HPDE6-E6E7 (cell line): Measurements from ENCODE around the gene RGL1.

Source experiments
- DNase-seq: peaks from one replicate; pipeline ENCODE4 v3.0.0; 2011; ENCODE audit warnings: missing footprints; ENCODE audit errors: extremely low spot score

The RGL1 gene

DNA sequence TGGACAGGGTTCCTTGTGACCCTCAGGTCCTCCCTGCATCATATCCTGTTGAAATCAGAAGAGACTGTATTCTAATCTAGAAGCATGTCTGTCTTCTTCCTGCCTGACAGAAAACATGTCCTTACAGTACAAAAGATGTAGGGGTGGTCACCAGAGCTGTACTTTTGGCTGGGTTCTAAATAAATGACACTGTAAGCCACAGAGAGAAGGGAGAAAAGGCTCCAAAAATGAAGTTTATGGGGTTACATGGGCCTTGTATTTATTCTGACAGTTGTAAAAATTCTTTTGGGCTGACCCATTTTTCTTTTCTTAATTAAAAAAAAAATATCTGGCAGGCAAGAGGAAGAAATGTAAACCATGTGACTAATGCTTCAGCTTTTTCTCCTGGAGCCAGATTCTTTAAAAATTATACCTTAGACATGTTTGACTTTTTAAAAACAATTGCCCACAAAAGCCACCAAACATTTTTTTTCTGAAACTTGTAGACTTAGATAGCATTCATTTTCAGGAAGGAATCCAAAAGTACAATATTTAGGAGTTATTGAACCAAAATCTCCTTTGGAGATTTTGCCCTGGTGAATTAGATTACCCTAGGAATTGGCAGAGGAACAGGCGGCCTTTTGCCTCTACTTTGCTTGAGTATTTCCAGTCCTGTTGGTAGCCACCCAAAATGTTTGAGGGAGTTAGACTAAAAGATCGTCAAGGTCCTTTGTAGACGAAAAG lies 17.1 kb downstream of the RGL1 start:
- DNase-seq, result no peak

DNA sequence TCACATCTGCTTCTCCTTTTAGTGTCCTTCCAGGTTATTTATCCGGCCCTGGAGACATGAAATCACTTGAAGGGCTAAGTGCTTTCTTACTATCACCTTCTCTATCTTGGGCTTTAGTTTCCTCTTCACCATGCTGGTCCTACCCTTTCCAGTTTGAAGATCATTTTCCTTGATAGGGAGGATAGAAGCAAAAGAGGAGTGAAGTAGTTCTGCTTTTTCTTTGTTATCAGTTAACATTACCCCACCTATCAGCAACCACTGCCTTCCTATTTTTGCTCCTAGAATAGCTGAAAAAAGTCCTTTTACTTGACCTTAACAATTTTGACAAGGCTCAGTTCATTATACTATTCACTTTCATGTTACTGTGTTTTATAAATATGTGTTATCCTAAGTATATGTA lies 19.4 kb downstream of the RGL1 start:
- no peak for DNase-seq

DNA sequence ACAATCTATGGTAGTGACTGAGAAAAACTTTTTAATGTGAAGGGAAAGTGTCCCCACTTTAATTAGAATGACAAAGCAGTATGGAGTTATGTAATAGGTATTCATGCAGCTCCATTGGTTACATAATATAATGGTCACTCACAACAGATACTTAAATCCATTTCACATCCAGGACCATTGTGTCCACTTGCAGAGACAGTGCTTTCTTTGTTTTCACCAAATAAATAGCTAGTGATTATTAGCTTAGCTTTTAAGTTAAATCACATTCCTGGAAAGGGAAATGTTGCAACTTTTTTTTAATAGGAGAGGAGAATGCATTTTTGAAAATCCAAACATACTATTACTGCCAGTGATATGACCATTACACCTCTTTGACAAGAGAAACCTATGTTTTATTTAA lies 22.9 kb downstream of the RGL1 start:
- no peak for DNase-seq

DNA sequence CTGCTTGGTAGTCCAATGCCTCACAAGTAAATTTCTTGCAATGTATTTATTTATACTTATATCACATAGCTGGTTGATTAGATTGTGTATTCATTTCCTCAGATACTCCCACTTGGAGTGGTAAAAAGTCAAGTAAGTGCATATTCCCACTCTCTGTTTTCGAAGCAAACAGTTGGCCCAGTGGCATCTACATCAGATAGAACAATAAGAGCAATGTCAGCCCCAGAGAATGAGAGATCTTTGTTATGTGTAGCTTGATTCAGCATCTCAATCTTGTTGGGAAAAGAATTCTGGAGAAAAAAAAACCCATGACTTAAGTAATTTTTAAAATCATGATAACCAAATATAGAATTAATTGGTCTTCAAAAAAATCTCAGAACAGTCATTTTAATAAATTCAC lies 25.5 kb downstream of the RGL1 start:
- no peak for DNase-seq

DNA sequence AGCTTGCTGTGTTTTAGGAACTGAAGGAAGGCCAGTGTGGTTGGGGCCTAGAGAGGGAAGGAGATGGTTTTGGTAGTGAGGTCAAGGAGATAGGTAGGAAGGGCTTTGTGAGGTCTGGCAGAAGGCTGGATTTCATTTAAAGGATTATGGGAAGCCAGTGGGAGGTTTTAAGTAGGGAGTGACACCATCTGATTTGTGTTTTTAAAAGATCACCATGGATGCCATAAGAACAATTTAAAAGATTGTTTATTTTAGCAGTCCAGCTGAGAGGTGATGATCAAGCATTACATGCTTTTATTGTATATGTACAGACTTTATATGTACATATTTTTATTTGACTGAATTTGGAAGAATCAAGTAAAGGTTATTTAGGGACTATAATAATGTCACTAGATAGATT lies 26.4 kb downstream of the RGL1 start:
- no peak for DNase-seq

DNA sequence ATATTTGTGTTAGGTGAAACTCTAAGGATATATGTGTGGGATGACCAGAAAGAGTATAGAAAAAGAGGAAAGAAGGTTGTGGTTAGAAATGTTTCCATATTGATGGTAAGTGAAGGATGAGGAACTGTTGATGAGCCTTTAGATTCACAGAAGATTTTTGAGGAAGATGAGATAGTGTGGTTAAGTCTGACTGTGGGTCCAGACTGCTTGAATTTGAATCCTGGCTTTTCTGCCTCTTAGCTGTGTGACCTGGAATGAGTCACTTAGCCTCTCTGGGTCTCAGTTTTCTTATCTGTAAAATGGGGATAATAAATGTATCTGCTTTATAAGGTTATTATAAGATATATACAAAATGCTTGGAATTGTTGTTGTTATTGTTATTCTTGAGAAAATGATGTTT lies 27.5 kb downstream of the RGL1 start:
- DNase-seq, result no peak

DNA sequence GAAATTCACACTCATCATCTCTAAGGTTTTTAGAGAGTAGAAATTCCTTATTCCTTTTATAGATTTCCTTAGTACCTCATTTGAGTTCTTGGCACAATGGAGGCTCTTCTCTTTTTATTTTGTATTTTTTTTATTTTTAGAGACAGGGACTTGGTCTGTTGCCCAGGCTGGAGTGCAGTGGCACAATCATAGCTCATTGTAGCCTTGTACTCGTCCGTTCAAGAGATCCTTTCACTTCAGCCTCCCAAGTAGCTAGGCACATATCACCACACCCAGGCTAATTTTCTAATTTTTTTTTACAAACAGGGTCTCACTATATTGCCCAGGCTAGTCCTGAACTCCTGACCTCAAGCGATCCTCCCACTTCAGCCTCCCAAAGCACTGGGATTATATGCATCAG lies 29.6 kb downstream of the RGL1 start:
- DNase-seq, result no peak

DNA sequence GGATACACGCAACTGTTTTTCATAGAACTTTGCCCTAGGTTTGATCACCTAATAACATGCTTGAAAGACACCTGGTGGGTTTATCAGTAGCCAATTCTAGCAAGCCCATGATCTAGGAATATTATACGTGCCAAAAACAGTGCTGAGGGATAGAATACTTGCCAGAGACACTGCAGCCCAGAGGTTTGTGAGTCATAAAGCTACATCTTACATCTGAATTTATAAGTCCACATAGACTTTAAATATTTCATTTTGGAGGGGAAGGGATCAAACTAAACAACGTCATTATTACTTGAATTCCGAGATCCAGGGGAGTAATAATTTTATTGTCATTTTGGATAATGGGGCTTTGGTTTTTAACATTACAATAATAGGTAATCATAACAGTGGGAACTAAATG lies 31.7 kb downstream of the RGL1 start:
- no peak for DNase-seq

DNA sequence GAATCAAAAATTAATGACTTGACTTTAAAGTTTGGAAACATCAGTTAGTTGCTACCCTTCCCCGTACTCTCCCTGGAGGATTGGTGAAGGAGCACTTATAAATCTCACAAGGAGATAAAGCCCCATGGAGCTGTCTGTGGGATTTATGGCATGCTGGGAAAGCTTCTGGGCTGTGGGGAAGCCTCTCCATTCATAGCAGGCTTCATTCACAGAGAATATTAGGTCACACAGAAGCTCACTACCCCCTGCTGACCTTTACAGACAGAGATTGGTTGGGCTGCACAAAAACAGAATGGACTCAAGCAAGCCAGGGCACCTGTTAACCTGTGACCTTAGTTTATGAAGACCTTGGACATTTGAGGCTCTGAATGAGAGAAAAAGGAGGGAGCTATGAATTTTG lies 32.1 kb downstream of the RGL1 start:
- no peak for DNase-seq

DNA sequence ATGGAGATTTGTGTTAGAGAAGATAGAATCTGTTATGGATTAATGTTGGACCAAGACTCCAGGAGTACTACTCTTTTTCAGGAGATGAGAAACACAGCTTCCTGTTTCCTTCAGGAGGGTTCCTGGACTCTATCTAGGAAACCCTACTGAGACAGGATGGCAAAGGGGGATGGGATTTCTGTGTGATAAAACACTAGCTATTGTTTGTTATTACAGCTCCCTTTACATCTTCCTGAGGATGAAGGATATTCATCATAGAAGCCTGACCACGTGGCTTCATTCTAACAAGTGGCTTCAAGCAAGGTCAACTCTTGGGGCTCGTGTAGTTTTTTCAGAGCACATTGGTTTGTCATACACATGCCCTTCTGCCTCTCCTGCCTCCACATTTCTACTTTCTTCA lies 33.3 kb downstream of the RGL1 start:
- no peak for DNase-seq

DNA sequence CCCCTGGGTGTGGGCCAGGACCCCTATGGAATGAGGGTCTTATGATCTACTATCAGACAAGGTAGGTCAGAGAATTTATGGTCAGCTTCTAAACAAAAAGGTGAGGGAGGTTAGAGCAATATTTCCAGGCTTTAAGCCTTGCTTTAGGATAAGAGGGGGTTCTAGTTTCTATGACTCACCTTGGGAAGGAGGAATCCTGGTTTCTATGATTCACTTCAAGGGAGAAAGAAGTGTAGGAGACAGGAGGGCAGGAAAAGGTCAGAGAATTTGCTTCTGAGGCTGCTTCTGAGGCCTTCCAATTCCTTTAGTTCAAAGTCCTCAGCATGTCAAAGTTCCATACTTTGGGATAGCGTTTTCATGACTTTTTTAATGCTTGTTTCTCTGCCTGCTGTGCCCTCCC lies 35.2 kb downstream of the RGL1 start:
- no peak for DNase-seq

DNA sequence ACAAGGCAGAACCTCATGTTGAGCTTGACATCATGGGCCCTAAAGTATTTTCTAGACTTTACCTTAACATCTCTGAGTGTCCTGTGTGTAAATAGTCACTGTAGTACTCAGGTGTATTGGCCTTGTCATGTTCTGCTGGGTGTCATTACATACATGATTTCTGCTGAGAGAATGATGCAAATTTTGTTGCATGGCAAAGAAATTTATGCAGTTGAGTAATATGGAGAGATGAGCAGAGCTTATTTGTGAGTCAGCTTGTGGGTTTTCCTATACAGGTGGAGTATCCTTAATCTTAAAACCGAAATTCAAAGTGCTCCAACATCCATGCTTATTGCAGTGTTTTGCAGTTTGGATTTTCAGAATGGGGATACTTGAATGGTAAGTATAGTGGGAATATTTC lies 36.6 kb downstream of the RGL1 start:
- no peak for DNase-seq

DNA sequence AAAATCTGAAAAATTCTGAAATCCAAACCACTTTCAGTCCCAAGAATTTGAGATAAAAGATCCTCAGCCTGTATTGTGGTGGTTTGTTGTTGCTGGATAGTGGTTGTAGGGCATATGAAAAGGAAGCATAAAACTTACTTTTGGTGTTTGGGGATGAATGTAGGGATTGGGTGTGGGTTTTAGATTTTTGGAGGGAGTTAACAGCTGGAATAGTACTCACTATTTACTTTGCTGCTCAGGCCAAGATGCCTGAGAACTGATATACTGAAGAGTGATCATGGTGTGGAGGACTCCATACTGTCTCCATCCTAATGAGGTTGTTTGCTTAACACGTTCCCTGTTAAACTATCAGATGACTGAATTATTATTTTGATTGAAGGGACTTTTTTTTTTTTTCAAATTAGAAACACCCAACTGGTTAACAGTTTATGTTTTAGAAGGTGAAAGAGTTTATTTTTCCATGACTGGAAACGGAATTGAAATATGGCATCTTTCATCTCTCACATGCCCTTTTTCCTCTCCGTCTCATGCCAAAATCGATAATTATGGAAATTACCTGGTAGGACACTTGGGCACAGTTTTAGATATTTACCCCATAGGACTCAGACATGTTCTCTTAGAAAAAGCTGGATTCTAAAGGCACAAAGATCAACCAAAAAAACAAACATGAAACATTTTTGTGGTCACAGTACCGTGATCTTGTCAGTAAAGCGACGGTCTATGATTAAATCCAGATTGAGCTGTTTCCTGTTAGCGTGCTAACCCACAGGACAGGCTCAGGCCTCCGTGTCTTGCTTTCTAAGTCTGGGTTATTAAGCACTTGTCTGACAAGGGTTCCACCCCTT lies 37.3 kb downstream of the RGL1 start:
- DNase-seq, result no peak

DNA sequence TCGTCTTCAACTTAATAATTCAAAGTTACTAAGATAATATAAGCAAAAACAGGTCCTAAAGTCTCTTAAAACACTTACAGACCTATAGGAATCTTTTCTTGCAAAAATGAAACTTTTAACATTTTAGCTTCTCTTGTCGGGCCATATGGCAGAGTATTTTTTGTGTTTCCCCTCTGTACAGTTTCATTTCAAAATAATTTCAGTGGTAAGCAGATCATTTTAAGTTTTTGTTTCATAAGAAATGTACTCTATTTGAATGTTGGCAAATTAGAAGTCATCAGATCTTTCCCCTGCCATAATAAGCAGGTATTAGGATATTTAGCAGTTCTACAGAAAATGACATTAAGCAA lies 37.9 kb downstream of the RGL1 start:
- DNase-seq, result no peak

DNA sequence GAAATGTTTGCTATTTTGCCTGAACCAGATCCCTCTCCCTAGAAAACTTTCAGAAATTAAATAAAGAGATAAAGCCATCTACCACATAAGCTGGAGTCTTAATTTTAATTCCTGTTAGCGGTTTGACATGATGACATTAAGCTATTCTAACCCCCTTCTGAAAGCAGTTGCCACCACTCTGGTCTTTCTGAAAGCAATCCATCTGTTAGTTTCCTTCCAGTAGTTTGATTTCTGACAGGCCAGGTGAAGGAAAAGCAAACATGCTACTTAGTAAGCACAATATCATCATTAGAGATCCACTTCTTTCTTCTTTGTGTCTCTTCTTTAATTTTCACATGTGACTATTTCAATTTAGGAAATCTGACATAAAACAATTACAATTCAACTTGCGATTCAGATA lies 39.9 kb downstream of the RGL1 start:
- no peak for DNase-seq

DNA sequence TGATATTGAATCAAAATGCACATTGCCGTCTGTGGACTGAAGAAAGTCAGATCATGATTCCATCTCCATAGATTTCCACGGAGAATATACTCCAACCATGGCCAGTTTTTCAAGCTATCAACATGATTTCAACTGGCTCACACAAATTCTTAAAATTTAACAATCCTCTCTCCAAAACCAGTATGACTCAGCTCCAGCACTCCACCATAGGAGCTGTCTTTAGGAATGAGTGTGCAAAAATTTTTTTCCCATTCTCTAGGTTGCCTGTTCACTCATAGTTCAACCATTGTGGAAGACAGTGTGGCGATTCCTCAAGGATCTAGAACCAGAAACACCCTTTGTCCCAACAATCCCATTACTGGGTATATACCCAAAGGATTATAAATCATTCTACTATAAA lies 40.8 kb downstream of the RGL1 start:
- DNase-seq, result no peak

DNA sequence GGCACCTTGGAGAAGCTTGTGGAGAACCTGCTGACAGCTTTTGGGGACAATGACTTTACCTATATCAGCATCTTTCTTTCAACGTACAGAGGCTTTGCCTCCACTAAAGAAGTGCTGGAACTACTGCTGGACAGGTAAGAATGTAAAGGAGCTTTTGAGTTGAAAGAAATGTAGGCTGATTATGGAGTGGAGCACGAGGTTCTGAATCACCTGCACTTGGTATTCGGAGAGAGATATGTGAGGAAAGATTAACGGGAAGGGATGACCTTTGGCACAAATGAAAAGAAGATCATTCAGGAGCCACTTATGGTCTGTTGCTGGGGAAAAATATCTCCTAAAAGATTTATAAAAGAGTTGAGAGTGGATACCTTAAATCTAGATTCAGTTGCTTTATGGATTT lies 42.7 kb downstream of the RGL1 start:
- DNase-seq, result no peak

DNA sequence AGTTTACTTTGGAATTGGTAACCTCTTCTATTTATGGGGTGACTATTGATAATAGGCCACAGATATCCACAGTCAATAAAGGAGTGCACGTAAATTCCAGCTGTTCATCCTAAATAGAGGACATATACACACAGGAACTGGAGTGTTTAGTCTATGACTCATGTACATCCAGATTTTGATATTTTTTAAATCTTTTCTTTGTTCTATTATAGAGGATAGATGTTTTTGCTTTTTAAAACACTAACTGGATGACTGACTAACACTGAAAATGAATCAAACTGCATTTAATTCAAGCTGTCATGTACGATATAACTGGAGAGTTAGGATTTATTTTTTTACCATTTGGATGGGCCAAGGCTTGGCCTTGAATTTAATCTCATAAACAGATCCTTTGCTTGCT lies 45.9 kb downstream of the RGL1 start:
- DNase-seq, result no peak

DNA sequence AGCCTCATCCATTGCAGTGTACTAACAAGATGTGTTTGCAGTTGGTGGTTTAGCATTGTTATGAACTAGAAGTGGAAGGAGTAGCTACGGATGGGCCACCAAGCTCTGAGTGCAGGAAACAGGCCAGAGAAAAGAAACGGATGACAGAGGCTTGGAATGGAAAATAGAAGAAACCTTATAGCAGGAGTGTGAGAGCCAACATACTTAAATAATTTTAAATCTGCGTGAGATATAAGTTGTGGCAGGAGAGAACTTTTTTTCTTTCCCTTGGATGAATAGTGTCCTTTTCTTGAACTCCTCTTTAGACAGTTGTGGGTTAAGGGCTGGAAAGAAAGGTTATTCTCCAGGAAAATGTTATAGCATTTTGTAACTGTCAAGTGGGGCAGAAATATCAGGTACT lies 54.2 kb downstream of the RGL1 start:
- no peak for DNase-seq

DNA sequence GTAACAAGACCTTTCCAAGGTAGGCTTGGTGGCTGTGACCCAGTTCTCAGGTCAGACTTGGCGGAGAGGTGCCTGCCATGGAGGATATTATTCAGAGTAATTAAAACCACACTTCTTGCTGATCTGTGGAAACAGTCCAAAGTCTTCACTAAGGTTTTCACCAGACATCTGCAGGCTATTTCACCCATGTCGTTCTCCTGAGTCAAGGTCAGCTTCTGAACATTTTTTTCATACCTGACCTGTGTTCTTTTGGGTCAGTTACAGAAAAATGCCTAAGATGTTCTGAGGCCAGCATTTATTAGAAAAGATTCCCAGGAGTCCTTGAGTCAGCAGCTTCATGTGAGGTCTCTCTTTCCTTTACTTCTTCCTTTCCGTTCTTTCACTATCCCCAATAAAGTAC lies 54.9 kb downstream of the RGL1 start:
- DNase-seq, result no peak

DNA sequence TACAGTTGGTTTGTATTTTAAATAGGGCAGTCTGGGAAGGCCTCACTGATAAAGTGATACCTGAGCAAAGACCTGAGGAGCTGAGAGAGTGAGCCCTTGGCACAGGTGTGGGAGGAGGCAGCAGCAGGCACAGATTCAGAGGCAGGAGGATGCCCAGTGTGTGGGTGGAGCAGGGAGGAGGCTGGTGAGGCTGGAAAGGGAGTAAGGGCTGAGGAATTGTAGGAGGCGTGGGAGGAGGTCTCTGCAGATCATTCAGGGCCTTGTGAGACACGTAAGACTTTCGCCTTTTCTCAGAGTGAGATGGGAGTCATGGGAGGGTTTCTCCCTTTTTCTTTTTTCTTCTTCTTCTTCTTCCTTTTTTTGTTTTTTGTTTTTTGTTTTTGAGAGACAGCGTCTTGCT lies 58.0 kb downstream of the RGL1 start:
- DNase-seq, result no peak

DNA sequence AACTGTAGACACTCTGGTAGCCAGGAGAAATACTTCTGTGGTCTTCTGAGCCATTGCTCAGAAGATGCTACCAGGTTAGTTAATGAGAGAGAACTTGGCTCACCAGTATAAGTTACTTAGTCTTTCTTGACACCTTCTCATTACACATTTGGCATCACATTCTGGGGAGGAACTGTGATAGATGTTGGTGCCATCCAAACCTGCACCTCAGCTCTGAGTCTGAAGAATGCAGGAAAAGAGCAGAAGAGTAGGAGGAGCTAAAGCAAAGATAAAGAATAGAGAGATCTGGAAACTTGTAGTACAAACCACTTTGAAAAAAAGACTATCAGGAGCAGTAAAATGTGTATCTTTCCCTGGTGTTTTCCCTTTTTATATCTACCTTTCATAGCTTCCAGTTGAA lies 58.9 kb downstream of the RGL1 start:
- no peak for DNase-seq

DNA sequence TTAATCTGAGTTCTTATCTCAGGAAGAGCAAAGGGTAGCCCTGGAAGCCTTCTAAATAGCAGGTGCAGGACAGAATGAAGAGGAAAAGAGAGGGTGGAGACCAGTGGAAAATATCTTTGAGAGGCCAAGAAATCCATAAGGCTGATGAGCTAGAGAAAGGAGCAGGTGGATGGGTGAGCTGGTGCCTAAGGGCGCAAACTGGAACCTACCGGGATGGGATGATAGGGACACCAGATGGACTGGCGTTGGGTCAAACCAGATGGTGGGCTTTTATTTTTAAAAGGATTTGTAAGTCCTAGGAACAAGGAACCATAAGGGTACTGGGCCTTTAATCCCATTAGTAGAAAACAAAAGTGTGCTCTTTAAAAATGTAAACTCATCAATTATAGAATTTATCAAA lies 59.7 kb downstream of the RGL1 start:
- DNase-seq, result no peak

DNA sequence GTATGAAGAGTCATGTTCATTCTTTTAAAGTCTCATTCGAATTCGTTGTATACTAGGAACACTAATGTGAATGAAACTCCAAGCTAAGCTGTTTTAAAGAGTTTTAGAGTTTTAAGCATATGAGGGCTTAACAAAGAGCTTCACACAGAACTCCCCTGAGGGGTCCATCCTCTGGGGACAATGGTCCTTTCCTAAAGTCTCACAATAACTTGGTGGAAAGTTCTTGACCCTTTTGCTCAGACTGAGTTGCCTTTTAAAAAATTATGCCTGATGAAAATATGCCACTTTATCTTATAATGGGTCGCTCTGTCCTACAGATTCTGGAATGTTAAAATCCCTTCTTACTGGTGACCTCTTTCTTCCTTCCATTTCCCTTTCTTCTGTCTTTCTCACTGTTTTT lies 64.3 kb downstream of the RGL1 start:
- DNase-seq, result no peak
